Retina (tissue), 1 donor: Measurements from ENCODE around the gene FAM83F.
A peak's percentile ranks its signal among the peaks of the same experiment; 100 is the strongest.
"Not testable (repeated sequence)": the region's sequence is repeated elsewhere in the genome, so short reads cannot be mapped to it uniquely, and the experiment has no call there.

Experiments used
- DNase-seq: peaks from one replicate; pipeline ENCODE4 v3.0.0-alpha.2; 2016

FAM83F gene

DNA sequence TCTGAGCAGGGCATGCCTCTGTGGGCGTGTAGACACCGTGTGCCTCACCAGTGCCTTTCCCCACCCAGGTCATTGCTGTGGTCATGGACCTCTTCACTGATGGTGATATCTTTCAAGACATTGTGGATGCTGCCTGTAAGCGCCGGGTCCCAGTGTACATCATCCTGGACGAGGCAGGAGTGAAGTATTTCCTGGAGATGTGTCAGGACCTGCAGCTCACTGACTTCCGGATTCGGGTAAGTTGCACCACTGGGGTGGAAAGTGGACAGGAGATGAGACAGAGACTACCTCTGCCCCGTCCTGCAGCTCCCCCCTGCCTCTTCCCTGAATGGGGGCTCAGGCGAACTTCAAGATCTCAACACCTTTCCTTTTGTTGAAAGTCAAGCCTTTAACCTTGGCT lies 24.3 kb downstream of the FAM83F start:
- no peak for DNase-seq

DNA sequence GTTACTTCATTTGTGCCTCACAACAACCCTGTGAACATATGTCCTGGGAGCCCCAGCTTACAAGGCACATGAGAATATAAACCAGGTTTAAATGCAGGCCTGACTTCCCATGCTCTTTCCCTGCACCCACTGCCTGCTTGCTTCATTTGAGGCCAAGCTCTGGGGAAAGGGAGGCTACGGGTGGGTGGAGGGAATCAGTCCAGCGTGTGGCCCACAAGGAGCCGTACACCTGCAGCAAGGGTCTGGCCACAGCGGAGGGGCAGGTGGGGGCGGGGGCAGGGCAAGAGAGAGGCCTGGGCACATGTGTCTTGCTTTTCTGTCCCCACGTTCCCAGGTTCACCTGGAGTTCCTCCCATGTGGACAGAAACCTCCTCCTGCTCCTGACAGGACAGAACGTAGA lies 26.2 kb downstream of the FAM83F start:
- DNase-seq: no peak

DNA sequence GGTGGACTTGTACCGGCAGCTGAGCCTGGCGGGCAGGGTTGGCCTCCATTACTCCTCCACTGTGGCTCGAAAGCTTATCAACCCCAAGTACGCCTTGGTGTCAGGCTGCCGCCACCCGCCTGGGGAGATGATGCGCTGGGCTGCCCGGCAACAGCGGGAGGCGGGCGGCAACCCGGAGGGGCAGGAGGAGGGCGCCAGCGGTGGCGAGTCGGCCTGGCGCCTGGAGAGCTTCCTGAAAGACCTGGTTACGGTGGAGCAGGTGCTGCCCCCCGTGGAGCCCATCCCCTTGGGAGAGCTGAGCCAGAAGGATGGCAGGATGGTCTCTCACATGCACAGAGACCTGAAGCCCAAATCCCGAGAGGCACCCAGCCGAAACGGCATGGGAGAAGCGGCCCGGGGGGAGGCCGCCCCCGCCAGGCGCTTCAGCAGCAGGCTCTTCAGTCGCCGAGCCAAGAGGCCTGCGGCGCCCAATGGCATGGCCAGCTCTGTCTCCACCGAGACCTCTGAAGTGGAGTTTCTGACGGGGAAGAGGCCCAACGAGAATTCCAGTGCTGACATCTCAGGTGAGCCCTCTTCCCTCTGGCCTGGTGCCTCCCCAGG lies 26.7 kb downstream of the FAM83F start:
- DNase-seq: no peak

DNA sequence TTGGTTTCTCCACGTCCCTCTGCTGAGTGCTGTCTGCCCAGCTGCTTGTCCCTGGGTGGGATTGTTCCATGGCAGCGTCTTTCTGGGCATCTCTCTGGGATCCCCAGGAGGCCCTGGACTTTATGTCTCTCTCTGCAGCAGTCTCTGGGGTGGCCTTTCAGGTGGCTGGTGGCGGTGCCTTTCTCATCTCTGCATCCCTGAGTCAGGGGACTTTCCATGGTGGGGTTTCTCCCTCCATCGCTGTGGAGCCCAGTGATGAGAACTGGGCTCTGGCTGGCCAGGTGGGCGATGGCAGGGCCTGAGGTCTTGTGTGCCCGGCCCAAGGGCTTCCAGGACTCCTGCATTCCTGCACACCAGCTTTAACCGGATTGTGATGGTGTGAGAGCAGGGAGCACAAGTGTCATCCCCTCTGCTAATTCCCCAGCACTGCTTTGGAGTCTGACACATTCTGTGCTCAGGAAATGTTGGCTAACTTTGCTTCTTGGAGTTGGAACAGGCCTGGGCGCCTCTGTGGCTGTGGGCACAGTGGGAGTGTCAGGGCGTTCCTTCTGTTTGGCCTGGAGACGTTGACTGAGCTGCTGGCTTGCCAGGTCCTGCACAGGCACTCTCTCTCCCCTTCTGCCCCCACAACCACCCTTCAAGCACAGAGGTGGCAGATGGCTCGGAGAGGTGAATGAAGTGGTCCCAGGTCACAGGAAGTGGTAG lies 27.9 kb downstream of the FAM83F start:
- DNase-seq: no peak

DNA sequence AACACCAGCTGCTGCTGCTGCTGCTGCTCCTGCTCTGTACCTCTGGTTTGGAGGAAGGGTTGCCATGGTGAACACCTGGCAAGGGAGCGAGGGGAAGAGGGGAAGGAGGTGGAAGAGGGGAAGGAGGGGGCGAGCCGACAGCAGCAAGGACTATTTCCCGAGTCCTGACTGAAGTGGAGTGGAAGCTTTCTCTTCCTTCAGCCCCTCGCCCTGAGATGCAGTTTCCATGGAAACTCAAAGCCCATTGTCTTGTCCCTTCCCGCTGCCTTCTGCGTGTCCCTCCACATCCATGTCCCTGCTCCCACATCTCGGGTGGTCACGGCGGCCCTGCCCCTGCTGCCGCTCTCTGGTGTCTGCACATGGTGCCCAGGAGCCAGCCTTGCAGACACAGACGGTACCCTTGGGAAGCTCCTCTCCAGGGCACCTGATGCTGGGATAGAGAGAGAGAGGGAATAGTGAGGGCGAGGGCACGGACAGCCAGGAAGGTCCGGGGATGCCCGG lies 28.6 kb downstream of the FAM83F start:
- no peak for DNase-seq

DNA sequence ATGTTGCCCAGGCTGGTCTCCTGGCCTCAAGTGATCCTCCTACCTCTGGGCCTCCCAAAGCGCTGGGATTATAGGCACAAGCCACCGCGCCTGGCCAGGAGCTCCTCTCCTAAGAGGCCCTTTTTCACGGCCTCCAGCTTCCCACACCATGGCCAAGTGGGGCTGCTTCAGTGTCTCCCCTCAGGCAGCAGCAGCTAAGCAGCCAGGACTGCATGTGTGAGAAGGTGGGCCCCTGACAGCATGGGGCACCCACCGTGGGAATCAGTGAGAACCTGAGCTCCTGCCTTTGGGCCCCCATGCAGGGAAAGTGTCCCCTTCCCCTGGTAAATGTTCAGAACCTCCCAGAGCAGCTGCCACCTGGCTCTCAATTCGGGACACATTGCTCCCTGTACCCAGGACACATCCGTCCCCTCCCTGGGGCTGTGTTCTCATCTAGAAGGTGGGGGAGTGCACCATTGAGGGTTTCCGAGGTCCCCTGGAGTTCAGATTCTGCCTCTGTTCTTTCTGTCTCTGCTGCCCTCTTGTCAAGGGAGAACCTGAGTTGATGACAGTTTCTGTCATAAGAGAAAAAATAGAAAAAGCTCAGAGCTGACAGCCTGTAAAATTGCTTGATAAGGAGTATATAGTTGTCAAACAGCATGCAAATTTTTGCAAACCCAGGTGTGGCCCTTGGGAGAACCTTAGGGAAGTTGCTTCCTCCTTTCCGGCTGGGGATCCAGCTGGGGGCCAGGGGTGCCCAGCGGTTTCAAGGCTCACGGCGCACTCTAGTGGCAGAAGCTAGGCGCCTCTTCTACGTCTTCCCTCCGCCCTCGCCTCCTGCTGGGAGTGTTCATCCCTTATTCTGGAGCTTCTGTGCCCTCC lies 29.7 kb downstream of the FAM83F start:
- peak; percentile 83 for DNase-seq

DNA sequence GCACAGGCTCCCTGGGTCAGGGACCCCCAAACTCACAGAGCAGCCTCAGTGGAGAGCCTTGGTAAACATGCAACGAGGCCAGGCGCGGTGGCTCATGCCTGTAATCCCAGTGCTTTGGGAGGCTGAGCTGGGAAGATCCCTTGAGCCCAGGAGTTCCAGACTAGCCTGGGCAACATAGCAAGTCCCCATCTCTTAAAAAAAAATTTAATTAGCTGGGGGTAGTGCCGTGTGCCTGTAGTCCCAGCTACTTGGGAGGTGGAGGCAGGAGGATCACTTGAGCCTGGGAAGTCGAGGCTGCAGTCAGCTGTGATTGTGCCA lies 30.3 kb downstream of the FAM83F start:
- DNase-seq: not testable (repeated sequence)

DNA sequence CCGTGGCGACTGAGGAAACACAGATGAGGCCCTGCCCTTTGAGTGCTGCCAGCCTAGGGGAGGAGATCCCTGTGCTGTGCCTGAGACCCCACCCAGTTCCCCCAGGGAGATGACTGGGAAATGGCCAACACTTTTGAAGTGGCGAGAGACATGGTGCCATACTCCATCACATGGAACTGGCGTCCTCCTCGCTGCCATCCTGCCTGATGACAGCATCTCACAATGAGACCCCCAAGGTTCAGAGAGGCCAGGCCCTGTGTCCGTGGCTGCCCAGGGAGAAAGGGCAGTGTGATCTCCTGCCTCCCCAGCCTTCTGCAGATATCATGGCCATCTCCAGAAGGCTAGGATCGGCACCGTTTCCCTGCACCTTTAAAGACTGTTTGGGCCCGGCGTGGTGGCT lies 31.1 kb downstream of the FAM83F start:
- no peak for DNase-seq

DNA sequence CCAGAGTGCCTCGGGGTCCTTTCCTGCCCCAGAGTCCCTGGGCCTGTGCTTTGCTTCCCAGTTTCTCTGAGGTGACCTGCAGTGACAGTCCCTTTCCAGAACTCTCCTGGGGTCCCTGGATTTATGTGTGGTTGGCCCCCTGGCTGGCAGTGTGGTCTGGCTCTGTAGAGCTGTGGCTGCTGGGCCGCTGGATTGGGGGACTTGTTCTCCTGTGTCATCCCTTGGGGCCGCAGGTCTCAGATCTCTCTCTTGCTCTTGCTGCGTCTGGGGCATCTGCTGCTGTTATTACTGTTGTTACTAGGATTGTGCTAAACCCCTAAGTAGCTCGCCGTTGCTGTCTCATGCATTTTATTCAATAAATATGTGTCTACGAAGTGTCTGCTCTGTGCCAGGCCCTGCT lies 31.9 kb downstream of the FAM83F start:
- no peak for DNase-seq

DNA sequence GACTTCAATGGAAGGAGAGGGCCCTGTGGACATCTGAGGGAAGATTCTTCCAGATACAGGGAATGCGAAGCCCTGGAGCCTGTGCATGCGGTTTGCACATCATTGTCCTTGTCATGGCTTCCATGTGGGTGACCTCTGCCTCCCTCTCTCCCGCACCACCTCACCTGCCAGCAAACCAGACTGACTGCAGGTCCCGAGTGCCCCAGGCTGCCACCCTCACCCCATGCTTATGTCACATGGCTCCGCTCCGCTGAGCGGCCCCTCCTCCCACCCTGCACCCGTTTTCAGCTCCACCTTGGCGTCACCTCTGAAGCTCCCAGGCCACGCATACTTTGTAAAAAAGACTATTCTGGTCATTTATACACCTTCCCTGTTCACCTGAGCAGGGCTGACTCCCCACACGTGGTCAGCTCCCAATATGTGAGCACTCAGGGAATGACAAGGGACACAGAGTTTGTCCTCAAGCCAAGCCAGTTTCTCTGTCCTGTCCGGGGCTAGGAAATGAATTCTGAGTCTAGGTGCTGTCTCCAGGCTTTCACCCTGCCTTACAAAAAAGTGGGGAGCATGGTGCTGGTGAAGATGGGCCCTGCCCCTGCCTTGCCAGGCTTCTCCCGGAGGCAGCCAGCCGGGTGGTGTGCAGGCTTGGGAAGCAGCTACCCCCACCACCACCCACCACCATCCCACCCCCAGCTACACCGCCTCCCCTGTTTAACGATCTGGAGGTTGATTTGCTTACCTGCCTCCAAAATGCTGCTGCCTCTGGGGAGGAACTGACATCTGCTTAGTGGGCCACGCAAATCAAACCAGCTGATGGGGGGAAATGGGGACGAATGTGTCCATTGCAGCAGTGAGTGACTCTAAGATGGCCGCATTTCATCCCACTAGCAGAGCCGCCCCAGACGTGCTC lies 32.7 kb downstream of the FAM83F start:
- DNase-seq: no peak

DNA sequence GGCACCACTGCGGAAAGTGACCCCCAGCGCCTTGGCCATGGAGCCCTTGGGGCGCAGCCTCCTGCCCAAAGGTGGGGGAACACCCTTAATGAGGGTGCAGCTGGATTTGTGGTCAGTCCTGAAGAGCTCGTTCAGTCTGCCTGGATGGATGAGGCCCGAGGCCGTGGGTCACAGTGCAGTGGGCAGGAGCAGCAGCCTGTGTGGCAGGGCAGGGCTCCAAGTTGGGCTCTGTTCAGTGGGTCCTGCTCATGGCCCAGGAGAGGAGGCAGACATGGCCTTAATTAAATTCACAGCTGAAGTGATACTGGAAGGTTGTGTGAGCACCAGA lies 33.3 kb downstream of the FAM83F start:
- DNase-seq: no peak

DNA sequence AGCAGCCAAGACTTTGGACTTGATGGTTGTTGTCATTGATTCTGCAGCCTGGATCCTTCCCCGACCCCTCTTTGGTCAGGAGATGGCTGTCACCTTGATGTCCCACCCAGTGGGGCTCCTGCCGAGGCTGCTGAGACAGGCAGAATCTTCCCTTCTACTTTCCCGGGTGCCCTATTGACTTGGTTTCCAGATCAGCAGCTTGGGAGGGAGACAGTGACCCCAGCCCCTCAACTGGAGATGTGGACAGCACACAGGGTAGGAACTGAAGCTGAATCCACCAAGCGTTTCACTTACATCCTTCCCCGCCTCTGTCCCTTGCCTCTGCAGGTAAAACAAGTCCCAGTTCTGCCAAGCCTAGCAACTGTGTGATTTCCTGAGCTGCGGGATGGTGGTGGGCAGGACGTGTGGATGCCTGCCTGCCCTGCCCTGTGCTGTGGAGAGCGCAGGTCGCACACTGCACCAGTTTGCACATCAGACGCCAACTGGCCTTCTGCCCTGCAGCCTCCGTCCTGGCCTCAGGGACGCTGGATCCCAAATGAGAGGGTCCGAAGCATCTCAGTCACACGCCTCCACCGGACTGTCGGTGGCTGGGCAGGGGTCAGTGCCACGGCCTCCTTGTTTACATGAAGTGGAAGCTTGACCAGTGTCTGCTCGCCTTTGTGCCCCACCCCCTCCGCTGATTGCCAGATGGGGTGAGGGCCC lies 34.6 kb downstream of the FAM83F start:
- DNase-seq: no peak

DNA sequence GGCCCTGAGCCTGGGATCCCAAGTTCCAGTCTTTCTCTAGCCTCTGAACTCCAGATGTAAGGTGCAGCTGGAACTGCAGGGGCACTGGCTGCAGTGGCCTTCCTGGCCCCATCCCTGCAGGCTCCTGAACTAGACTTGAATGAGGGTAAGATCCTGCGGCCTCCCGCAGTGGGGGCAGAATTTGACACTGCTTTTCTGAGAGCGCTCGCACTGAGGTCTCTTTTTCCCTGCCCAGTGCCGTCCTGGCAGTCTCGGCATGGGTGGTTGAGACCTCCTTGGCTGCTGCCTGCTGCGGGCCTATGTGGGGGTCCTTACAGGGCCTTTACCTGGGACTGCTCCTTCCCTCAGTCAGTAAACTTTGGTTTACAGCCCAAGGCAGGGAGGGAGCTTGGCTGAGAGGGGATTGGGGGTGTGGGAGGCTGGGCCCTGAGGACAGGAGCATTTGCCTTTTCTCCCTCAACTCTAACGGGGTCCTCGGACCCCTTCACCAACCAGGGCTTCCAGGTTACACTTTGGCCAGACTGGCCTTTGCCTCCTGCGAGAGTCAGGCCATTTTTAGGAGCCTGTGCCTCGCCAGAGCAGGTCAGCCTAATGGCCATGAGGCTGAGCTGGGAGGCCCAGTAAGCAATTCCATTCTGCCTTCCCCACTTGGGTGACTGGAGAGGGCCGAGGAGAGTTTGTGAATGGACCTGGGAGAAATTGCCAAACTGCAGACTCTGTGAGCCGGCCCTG lies 35.4 kb downstream of the FAM83F start:
- DNase-seq: no peak

DNA sequence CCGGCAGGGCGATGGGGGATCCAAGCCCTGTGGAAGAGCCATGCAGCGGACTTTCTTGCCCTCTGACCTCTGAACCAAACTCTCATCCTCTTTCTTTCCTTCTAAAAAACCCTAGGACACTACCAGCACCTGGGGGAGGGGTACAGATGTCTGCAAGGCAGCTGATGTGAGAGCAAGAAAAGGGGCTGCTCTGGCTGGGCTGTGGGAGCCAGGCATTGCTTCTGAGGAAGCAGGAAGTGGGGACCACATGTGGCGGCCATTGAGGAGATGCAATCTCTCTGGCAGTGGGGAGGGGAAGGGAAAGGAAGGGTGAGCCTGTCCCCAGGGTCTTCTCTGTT lies 36.0 kb downstream of the FAM83F start:
- DNase-seq: no peak

DNA sequence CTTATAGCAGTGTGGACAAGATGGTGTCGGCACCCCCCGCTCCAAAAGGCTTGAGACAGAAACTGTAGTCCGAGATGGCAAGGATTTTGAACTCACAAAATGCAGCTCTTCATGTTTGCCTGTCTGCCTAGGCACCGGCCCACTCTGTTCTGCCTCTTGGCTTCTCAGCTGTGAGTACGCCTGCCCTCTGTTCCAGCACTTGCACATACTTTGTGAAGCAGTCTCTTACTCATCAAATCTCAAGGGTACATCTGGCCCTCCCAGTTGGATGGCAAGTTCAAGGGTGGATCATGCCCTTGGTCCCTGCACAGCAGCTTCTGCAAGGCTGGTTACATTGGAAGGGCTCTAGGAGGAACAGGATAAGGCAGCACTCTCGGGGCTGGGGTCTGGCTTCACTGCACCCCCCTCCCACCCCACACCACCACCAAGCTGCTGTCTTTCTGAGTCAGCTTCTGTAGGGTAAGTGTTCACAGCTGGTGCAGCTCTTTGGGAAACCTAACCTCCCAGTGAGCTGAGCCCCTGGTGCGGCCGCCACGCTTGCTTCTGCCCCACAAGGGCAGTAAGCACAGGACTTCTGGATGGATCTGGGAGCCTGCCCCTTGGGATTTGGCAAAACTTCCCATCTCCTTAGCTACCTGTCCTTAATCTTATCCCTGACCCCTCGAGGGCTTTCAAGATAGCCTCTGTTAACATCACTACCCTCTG lies 37.2 kb downstream of the FAM83F start:
- no peak for DNase-seq

DNA sequence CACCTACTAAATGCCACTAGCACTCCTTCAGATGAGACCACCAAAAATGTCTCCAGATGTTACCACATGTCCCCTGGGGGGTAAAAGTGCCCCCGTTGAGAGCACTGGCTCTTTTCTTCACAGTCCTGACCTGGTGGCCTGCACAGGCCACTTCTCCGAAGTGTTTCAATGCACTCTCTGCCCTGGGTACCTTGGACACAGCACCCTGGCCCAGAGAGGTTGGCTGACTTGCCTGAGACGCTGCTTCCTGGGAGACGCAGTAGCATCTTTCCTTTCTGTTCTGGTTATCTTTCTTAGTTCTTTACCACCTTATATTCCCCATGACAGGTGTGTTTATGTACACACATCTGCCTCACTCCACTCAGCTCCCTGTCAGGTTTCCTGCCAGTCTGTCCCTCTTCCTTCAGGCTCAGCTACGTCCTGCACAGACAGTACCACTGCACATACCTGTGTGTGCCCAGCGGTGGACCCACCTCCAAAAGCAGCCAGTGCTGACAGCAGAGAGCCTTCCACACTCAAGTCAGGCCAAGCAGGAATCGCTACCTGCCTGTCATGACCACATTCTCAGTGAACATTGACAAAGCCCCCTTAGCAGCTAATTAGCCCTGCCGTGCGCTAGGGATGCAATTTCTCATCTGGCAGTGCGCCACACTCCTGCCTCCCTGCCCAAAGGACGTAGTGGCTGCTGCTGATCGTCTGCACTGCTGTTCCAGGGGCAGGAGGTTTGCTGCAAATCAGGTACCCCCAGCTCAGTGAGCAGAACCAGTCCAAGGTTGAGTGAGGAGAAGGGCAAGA lies 39.0 kb downstream of the FAM83F start:
- no peak for DNase-seq

DNA sequence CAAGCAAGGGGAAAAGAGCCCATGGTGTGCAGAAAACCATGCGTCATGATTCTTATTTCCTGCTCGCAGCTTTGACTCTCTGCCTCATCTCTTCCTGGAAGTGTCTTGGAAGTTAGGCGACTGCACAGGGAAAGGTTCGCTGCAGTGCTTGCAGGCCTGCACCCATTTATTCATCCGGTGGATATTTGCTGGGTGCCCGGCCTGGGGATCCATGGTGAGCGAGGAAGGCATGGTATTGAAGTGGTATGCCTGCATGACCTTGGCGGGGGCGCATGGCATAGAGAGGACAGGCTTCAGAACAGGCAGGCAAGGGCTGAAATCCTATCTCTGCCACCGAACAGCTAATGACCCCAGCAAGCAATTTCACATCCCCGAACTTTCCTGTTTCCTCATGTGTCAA lies 40.6 kb downstream of the FAM83F start:
- DNase-seq: no peak

DNA sequence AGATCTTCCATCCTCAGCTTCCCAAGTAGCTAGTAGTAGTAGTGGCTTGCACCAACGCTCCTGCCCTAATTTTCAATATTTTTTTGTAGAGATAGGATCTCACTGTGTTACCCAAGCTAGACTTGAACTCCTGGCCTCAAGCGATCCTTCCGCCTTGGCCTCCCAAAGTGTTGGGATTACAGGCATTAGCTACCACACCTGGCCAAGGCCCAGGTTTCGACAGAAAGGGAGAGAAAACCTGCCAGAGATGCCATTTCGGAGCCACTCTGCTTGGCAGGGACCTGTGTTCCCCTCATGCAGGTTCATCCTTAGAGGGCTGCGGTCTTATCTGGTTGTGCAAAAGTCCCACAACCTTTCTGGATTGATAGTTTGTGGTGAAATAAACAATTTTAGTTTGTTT lies 41.4 kb downstream of the FAM83F start:
- DNase-seq: no peak

DNA sequence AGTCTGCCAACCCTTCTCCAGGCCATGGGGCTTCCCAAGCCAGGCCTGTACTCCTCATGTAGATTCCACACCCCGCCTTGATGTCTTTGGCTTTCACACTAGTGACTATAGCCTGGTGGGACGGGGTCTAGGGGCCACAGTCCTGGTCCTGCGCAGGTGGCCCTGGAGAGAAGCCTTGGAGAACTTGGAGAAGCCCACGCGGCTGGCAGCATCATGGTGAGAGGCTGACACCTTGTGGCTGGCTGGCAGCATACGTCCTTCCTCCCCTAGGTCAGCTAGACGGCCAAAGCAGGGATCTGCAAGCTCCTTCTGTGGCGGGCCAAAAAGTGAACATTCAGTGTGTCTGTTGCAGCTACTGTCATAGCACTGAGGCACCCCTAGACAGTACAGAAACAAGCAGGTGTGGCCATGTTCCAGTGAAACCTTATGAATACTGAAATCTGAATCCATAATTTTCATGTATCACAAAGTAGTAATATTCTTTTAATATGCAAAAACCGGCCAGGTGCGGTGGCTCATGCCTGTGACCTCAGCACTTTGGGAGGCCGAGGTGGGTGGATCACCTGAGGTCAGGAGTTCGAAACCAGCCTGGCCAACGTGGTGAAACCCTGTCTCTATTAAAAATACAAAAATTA lies 42.0 kb downstream of the FAM83F start:
- peak; percentile 77 for DNase-seq

DNA sequence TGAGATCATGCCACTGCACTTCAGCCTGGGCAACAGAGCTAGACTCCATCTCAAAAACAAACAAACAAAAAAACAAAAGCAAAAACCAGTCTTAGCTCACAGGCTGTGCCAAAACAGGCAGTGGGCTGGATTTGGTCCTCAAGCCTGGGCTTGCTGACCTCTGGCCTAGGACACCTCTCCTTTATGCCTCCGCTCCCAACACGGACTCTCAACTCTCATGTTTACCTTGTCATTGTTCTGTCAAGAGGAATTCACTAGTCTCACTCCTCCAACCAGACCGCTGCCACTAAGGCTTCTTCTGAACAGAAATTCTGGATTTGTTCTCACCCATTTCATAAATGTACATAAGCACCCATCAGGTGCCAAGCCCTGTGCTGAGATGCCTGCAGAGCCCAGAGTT lies 42.6 kb downstream of the FAM83F start:
- DNase-seq: no peak
